D721Med (cell line): ENCODE measurements around the gene TDRD9.

Source experiments
- DNase-seq: peaks from one replicate; pipeline ENCODE4 v3.0.0; 2011; ENCODE audit warnings: low spot score; ENCODE audit not compliant: insufficient read length
- FAIRE-seq: peaks from 2 replicates; lab custom pipeline; 2011; peaks lifted over from hg19 to GRCh38; lab: Jason Lieb, UNC
- TF ChIP-seq, protein P1 (sequence below): IDR thresholded peaks from 2 replicates; pipeline ENCODE4 v1.5.1; 2012; ENCODE audit warnings: mild to moderate bottlenecking, control low read depth; ENCODE audit not compliant: insufficient read depth; ENCODE audit errors: missing control alignments

The TDRD9 gene

DNA sequence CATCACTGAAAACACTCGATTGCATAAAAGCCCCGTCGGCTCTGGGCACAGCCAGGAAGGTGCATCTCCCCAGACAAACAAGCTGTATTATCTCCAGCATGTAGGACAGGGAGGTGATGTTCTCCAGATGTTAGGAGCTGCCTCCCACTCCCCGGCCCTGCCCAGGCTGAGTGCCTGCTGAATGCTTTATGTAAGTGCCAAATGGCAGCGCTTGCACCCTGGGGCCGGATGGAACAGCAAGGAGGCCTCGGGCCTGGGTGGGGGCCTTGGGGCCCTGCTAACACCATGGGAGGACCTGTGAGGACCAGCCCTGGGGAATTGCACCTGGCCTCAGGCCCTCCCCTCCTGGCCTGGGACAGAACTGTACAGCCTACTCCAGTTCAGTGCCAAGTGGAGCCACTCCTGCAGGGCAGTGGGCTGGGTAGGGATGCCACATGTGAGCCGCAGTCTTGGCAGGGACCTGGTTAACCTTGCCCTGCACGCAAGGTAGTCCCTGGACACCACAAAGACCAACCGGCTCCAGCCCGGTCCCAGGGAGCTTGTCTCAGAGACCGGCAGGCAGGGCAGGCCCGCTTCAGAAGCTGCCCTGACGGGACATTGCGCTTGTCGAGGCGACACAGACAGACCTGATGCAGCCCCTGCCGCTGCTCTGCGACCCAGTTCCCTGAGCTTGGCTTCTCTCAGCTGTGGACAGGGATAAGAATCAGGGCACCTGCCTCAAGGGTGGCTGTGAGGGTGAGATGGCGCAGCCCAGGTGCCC is 45.6 kb upstream of the TDRD9 start:
- TF ChIP-seq, protein P1, sequence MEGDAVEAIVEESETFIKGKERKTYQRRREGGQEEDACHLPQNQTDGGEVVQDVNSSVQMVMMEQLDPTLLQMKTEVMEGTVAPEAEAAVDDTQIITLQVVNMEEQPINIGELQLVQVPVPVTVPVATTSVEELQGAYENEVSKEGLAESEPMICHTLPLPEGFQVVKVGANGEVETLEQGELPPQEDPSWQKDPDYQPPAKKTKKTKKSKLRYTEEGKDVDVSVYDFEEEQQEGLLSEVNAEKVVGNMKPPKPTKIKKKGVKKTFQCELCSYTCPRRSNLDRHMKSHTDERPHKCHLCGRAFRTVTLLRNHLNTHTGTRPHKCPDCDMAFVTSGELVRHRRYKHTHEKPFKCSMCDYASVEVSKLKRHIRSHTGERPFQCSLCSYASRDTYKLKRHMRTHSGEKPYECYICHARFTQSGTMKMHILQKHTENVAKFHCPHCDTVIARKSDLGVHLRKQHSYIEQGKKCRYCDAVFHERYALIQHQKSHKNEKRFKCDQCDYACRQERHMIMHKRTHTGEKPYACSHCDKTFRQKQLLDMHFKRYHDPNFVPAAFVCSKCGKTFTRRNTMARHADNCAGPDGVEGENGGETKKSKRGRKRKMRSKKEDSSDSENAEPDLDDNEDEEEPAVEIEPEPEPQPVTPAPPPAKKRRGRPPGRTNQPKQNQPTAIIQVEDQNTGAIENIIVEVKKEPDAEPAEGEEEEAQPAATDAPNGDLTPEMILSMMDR, result no peak
- FAIRE-seq (no peak), DNase-seq (no peak)

DNA sequence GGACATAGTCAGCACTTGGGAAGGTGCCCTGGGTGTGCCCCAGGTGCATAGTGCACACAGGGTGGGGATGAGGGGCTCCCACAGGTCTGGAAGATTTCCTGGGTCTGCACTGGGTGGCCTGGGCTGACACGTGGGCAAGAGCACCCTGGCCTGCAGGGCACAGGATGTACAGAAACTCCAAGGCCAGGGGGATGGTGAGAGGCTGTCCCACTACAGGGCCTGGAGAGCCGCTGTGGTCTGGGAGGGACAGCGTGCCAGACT is 45.1 kb upstream of the TDRD9 start:
- TF ChIP-seq, protein P1, result no peak
- FAIRE-seq, result no peak

DNA sequence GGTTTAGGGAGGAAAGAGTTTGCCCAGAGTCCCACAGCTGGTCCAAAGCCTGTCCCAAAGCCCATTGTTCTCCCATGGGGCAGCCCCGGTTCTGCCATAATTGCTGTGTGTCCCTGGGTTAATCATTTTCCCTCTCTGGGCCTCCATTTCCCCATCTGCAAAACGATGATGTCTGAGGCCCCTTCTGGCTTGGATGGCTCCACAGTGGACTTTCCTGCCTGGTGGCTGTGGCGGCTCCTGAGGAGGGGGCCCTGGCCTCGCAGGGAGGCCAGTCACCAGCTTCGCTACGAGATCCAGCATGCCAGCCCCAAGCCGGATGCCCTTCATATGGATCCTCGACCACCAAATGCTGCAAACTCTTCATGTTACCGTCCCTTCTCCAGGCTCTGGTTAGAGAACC is 43.4 kb upstream of the TDRD9 start:
- TF ChIP-seq, protein P1, result no peak
- FAIRE-seq (no peak), DNase-seq (no peak)

More for the DNA sequence above, 45.1 kb upstream of the TDRD9 start:
- no peak for DNase-seq

DNA sequence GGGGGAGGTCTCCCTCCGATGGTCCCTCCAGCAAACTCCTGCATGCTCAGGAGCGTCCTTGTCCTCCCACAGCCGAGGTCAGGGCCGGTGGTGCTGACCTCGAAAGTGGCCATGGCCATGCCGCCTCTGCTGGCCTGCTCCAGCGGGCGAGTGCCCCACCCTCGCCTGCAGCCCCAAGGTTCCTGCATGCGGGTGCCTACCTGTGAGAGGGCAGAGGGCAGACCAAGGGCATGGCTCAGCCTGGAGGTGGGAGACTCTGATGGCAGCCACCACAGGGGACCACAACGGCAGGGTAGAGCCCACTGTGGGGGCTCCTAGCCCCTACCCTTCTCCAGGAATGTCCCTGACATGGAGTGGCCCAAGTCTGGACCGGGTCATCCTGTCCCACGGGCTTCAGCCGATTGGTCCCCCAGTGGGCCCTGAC is 42.7 kb upstream of the TDRD9 start:
- TF ChIP-seq, protein P1, result no peak
- FAIRE-seq (no peak), DNase-seq (no peak)

DNA sequence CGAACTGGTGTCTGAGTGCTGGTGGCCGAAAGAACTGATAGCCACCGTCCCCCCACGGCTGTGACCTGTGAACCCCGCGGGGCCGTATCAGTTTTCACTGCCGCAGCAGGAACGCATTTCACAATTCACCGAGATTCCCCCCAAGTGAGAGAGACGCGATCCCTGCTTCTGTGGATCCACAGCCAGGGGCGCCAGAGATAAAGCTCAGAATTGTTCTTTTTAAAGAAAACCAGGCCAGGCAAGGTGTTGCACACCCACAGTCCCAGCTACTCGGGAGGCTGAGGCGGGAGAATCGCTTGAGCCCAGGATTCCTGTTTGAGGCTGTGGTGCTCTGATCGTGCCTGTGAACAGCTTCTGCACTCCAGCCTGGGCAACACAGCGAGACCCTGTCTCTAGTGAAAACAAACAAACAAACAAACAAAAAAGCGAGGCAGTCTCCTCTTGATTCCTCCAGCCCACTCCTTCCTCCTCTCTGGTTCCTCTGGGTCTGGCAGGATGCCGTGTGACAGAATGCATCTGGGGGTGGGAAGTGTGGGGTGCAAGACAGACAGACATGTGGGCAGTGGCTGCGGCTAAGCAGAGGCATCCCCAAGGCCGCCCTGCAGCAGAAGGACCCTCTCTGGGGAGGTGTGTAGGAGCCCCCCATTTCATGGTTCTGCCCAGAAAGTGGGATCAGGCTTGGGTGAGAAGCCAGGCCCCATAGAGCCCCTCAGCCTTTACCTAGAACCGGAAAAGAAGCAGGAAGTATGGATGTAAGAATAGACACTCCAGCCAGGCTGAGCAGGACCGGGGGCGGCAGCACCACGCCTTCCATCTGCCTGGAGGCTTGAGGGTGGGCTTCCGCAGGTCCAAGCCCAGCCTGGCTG is 41.7 kb upstream of the TDRD9 start:
- TF ChIP-seq, protein P1, result no peak
- FAIRE-seq (no peak), DNase-seq (no peak)

DNA sequence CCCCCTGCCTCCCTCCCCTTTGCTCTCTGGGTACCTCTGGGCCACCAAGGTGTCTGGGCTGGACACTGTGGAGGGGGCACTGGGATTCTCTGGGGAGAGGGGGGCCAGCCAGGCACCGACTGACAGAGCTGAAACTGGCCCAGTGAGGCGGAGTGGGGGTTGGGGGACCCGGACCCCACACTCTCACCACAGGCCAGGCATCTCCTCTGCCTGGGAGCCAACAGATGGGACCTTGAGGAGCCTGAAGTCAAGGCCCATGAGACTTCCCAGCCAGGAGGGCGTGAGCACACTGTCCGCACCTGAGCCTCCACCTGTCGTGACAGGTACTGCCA is 41.1 kb upstream of the TDRD9 start:
- TF ChIP-seq, protein P1, result no peak
- FAIRE-seq, result no peak
- DNase-seq, result no peak
